Measurements from ENCODE around the gene CCL13.

Gene CCL13

DNA sequence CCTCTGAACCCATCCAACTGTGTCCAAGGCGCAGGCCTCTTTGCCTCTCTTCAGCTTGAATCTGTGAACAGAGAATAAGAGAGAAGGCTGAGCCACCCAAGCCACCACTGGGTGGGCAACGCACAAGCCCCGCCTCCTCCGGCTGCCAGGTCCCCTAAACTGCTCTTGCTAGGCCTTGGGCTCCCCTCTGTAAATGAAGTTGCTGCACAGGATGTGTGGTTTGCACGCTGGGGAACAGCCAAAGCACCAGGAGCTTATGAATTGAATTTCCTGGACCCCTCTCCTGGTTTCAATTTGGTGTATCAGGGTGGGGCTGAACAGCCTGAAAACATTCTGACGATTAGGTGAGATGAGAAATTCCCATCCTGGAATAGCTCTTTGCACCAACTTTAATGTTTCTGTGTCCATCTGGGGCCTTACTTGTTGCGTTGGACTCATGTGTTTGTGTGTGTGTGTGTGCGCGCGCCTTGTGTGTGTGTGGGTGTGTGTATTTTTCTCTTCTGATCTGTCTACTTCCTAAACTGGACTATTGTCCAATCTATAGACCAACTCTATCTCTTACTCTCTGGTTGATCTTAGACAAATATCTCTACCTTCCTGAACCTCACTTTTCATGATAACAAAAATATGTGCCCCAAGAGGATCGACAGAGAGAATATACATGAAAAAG is 4.5 kb downstream of the CCL13 start:
- TF ChIP-seq, protein P1, sequence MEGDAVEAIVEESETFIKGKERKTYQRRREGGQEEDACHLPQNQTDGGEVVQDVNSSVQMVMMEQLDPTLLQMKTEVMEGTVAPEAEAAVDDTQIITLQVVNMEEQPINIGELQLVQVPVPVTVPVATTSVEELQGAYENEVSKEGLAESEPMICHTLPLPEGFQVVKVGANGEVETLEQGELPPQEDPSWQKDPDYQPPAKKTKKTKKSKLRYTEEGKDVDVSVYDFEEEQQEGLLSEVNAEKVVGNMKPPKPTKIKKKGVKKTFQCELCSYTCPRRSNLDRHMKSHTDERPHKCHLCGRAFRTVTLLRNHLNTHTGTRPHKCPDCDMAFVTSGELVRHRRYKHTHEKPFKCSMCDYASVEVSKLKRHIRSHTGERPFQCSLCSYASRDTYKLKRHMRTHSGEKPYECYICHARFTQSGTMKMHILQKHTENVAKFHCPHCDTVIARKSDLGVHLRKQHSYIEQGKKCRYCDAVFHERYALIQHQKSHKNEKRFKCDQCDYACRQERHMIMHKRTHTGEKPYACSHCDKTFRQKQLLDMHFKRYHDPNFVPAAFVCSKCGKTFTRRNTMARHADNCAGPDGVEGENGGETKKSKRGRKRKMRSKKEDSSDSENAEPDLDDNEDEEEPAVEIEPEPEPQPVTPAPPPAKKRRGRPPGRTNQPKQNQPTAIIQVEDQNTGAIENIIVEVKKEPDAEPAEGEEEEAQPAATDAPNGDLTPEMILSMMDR (conservative IDR thresholded peaks at IDR 0.05; ENCODE audit: low read depth, low read length), result no peak
- DNase-seq (ENCODE audit: low read depth), result no peak
- H3K4me3 ChIP-seq (ENCODE audit: low read length), result no peak overlapping the region

DNA sequence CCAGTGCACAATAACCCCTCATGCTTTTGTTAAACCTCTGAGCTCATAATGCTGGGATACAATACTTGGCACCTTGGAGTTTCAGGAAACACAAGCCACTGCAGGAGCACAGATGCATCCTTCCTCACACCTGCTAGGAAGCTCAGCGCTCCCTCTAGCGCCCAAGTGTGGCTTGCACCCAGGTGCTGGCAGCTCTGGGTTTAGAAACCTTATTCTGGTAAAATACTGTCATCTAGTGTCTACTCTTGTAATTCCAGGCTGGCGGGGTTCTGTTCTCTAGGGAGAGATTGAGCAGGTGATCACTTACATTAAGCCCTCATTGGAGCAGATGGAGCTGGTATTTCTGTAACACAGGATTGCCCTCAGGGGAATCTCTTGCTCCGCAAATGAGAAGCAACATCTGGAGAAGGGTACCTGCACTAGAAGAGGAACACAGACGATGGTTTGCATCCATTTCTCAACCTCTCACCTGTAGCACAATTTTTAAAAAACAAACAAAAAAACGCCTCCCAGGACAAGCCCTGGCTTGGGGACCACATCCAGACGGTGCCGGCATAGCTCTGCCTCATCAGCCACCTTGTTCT is 5.3 kb downstream of the CCL13 start:
- peak; percentile 66 for DNase-seq (ENCODE audit: low read depth)
- H3K4me3 ChIP-seq (ENCODE audit: low read length), result no peak overlapping the region
- TF ChIP-seq, protein P1 (conservative IDR thresholded peaks at IDR 0.05; ENCODE audit: low read depth, low read length), result peak; percentile 100

DNA sequence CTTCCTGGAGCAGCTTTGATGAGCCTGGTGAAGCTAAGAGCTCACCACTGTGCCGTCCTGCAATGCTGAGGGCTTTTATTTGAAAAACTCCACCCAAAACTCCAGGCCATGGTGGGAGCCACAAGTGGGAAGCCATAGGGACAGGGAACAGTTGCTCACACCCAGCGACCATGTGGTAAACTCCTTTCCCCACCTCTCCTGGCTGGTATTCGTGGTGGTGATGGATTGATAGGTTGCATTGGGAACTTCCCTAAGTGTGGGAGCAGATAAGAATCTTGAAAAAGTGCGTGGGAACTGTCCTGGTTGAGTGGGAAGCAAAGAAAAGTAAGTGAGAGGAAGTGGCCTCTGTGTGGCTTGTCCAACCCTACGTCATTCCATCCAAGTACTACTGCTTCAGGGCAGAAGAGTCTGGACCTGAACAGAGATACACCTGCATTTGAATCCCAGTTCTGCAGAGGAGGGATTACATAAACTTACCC is 6.9 kb downstream of the CCL13 start, which contains the start of gene CCL1:
TSS of gene CCL1 (minus strand) at position 51 of the 479 bp plus-strand sequence. CDS start 72 bp downstream, outside the sequence.
- no peak within 1 kb of the TSS for H3K4me3 ChIP-seq (ENCODE audit: low read length)
- TF ChIP-seq, protein P1 (conservative IDR thresholded peaks at IDR 0.05; ENCODE audit: low read depth, low read length), result no peak
- no peak for DNase-seq (ENCODE audit: low read depth)

DNA sequence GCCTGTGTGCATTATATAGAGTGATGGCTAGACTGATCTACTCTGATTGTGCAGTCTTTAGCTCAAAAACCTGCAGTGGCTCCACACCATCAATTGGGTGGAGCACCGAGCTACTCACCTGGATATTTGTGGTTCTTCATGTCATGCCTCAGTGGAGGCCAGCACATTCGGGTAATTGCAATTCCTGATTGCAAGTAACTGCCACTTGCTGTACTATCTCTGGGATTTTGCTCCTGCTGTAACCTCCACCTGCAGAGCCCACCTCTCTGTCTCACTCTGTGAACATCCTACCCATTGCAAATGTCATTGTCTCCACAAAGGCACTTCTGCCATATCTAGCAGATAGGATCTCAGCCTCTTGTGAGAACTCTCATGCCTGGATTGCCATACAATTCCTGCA is 8.5 kb downstream of the CCL13 start:
- TF ChIP-seq, protein P1 (conservative IDR thresholded peaks at IDR 0.05; ENCODE audit: low read depth, low read length), result no peak
- no peak overlapping the region for H3K4me3 ChIP-seq (ENCODE audit: low read length)
- DNase-seq (ENCODE audit: low read depth), result no peak

DNA sequence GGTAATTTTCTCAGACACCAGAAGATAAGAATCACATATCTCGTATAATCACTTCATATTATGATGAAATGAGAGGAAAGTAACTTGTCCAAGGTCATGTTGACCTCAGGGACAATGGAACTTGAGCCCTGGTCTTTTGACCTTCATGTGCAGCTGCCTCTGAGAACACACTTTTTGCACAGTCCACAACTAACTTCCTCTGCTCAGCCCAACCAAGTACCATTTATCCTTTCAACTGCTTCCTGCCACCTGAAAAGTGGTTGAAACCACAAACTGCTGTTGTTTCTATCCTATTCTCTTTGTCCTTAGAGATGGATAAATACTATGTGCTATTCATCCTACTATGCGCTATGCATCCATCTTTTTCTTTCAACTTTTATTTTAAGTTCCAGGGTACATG is 9.1 kb downstream of the CCL13 start:
- DNase-seq (ENCODE audit: low read depth), result no peak
- TF ChIP-seq, protein P1 (conservative IDR thresholded peaks at IDR 0.05; ENCODE audit: low read depth, low read length), result no peak
- no peak overlapping the region for H3K4me3 ChIP-seq (ENCODE audit: low read length)

DNA sequence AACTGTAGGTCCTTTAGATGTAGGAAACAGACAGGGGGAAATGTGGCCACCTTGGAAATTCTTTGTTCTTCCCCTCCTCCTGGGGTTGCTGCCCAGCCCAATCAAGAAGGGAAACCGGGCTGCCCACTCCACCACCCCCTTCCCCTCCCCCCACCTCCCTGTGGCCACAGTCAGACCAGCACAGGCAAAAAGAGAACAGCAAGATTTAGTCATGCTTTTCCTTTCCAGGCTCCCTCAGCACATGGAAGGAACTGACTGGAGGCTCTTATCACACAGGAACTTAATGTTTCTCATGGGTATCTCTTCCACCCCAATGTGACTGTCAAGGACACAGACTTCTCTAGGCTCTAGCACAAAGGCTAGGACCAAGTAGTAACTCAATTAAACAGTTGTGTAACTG is 9.7 kb downstream of the CCL13 start:
- no peak for DNase-seq (ENCODE audit: low read depth)
- no peak overlapping the region for H3K4me3 ChIP-seq (ENCODE audit: low read length)
- TF ChIP-seq, protein P1 (conservative IDR thresholded peaks at IDR 0.05; ENCODE audit: low read depth, low read length), result no peak

Measured in retinal pigment epithelial cell (primary cell).